ENCODE measurements around the gene PNLIPRP3.

Gene PNLIPRP3

DNA sequence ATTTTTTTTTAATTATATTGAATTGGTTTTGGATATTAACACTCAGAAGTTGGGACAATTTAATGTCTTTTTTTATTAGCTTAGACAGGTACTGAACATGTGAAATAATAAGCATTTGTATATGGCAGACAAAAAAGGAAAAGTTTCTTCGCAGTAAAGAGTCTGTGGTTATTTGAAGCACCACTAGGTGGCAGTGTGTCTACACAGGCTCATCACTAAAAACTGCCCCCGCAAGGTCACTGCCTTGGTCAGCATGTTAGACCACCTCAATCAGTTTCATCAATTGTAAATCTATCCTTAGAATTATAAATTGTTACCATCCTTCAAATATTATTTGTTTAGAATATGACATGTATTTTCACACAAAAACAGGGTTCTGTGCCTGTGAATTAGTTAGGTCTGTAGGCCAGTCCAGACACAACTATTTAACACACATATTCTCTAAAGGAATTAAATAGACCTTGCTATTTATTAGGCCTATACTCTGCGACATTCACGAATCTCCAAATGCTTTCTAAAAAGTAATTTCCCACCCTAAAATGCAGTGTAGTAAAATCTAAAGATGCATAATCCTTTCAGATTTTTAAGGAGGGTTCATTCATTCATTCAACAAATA, 17.0 kb downstream of the PNLIPRP3 start:
- FAIRE-seq (peak; percentile 65), DNase-seq (ENCODE audit: extremely low spot score, insufficient read length, low read depth) (peak; percentile 0)

DNA sequence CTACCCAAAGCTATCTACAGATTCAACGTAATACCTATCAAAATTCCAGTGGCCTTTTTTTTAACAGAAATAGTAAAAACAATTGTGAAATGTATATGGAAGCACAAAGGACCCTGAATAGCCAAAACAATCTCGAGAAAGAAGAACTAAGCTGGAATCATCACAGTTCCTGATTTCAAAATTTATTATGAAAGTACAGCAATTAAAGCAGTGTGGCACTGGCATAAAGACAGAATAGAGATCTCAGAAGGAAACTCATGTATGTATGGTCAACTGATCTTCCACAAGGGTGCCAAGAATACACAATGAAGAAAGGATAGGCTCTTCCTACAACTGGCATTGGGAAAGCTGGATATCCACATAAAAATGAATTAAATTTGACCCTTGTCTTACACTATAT, 23.2 kb downstream of the PNLIPRP3 start:
- DNase-seq (ENCODE audit: extremely low spot score, insufficient read length, low read depth) = no peak
- no peak for FAIRE-seq

DNA sequence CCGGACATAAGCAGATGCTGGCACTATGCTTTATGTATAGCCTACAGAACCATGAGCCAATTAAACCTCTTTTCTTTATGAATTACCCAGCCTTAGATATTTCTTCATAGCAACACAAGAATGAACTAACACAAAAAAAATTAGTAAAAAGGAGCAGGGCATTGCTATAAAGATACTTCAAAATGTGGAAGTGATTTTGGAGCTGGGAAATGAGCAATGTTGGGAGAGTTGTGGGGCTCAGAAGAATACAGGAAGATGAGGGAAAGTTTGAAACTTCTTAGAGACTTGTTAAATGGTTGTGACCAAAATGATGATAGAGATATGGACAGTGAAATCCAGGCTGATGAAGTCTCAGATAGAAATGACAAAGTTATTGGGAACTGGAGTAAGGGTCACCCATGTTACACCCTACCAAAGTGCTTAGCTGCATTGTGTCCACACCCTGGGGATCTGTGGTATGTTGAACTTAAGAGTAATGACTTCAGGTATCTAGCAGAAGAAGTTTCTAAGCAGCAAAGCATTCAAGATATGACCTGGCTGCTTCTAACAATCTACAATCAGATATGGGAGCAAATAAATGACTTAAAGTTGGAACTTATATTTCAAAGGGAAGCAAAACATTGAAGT, 24.2 kb downstream of the PNLIPRP3 start:
- no peak for DNase-seq (ENCODE audit: extremely low spot score, insufficient read length, low read depth)
- no peak for FAIRE-seq

DNA sequence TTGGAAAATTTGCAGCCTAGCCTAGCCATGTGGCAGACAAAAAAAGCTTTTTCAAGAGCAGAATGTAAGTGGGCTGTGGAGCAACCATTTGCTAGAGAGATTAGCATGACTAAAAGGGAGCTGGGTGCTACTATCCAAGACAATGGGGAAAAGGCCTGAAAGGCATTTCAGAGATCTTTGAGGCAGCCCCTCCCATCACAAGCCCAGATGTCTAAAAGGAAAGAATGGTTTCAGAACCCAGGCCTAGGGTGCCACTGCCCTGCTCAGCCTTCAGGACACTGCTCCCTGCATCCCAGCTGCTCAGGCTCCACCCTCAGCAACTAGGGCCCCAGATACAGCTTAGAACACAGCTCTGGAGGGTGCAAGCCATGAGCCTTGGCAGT, 24.7 kb downstream of the PNLIPRP3 start:
- FAIRE-seq (no peak), DNase-seq (ENCODE audit: extremely low spot score, insufficient read length, low read depth) (no peak)

DNA sequence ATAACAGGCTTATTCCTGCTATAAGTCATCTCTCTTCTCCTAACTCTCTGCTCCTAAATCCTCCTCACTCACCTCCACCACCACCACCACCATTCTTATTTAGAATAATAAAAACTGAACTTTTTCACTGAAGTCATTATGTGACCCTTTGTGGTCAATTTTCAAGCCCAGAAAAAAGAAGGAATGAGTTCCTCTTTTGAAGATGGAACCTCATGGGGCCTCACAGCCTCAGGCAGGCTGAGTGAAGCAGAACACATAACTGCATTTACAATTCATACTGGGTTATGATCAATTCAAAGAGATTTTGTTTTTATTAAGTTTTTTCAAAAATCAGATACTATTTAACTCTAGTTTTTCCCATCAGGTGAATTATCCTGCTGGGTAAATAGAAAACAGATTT, 29.8 kb downstream of the PNLIPRP3 start:
- FAIRE-seq = no peak
- DNase-seq (ENCODE audit: extremely low spot score, insufficient read length, low read depth) = no peak

DNA sequence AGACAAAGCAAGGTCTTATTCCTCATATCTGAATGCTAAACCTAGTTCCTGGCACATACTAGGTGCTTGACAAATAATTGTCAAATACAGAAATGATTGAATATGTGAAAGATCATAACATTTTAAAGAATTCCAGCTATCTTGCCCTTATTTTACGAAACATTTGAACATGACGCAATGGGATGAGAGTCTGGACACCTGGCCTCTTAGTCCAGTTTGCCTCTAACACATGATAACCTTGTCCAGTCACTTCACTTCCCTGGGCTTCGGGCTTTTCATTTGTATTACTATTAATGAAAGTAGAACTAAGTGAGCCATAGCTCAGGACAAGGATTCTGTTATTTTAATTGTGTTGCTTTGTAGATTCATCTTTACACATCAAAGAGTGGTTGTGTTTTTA, 32.6 kb downstream of the PNLIPRP3 start:
- FAIRE-seq = no peak

DNA sequence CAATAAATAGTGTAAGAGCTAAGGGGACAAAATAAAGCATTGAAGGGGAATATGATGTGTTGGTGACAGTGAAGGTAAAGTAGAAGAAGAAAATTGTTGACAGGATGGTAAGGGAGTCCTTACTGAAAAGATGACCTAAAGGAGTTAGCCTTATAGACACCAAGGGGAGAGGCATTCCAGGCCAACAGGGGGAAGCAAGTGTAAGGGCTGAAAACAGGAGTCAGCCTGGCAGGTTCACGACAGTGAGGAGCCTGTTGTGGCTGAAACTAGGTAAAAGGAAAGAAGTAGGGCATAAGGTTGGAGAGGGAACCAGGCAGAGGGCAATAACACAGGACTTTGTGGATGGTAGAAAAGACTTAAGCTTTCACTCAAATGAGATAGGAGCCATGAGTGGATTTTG, 34.0 kb downstream of the PNLIPRP3 start:
- FAIRE-seq (no peak), DNase-seq (ENCODE audit: extremely low spot score, insufficient read length, low read depth) (no peak)

More for the DNA sequence above, 32.6 kb downstream of the PNLIPRP3 start:
- DNase-seq (ENCODE audit: extremely low spot score, insufficient read length, low read depth) = no peak

DNA sequence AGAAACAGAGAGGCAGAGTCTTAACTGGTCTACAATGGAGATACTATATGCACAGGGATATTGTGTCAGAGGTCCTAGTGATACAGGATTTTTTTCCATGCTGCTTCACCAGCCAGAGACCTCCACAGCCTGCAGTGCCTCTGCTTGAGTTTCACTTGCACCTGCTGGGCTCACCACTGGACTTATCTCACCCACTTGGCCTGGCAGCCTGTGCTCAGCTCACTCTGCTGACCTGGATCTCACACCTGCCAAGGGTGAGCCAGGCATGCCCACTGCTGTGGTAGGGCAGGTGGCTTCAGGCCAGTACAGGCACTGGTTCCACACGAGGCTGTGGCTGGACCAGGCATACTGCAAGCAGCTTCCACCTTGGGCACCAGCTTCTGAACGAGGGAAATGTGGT, 36.6 kb downstream of the PNLIPRP3 start:
- DNase-seq (ENCODE audit: extremely low spot score, insufficient read length, low read depth) = no peak
- no peak for FAIRE-seq

DNA sequence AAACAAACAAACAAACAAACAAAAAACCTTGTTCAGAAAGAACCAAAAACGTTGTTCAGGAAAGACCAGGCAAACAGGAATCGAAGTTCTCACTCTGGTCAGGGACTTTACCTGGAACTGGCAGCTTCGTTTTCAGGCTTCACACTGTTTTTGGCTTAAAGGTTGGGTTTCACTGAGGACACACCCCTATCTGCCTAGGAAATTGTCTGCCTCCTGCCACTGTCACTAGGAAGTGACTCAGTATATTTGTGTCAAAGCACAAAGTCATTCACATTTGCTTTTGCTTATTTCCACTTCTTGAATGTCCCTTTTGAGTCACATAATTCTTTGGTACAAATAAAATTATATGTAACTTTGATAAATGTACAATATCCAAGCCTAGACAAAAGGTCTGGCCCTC, 37.9 kb downstream of the PNLIPRP3 start:
- FAIRE-seq (no peak), DNase-seq (ENCODE audit: extremely low spot score, insufficient read length, low read depth) (no peak)

DNA sequence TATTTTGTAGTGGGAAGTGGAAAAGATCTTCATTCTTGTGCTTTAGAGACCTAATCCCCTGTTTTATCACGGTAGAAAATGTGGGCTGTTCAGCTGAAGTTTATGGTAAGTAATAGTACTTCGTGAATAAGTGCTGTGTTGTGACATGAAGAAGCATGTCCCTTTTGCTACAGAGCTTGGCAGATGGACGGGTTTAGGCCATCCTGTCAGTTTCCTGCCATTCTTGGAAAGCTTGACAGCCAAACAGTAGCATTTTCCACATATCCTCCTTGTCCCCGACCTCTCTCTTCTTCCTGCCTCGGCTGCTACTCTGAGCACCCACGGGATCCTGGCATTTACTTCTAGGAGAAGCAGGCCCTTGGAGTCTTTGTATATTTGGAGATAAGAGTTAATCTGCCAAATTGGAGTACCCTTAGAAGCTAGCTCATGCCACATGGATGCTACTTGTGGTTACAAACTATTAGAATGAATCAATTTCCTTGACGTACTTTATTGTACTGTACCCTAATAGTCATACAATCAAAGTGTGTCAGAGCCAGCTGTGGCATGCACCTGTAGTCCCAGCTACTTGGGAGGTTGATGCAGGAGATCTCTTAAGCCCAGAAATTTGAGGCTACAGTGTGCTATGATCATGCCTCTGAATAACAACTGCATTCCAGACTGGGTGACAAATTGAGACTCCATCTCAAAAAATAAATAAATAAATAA, 39.2 kb downstream of the PNLIPRP3 start:
- DNase-seq (ENCODE audit: extremely low spot score, insufficient read length, low read depth) = no peak
- no peak for FAIRE-seq

DNA sequence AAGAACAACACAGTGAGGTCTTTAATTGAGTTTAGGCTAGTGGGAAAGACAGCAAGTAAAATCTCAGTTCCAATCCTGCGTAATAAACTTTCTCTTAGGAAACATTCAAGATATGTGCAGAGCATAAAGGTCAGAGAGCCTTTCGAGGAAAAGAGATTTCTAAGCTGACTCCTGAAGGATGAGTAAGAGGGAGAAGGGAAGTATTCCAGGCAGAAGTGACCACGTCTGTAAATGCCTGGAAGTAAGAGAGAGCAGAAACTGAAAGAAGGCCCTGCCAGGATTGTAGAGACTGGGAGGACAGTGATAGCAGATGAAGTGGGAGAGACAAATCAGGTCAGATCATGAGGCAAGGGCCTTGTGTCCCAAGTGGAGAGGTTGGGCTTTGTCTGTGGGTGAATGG, 41.8 kb downstream of the PNLIPRP3 start:
- FAIRE-seq = no peak
- DNase-seq (ENCODE audit: extremely low spot score, insufficient read length, low read depth) = no peak

DNA sequence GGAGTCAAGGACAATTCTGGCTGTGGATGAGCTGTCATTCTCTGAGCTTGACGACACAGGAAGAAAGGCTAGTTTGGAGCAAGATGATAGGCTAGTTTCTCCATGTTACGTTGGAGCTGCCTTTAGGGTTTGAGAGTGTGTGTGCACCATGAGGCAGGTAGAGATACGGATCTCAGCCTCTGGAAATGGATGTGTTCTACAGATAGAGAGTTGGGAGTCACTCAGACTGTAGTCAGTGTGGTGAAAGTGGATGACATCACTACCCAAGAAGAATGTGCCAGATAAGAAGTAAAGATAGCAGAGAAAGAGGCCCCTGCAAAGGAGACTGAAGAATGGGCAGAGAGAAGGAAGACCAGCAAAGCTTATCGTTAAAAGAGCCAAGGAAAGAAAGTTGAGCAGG, 42.4 kb downstream of the PNLIPRP3 start:
- FAIRE-seq (no peak), DNase-seq (ENCODE audit: extremely low spot score, insufficient read length, low read depth) (no peak)

DNA sequence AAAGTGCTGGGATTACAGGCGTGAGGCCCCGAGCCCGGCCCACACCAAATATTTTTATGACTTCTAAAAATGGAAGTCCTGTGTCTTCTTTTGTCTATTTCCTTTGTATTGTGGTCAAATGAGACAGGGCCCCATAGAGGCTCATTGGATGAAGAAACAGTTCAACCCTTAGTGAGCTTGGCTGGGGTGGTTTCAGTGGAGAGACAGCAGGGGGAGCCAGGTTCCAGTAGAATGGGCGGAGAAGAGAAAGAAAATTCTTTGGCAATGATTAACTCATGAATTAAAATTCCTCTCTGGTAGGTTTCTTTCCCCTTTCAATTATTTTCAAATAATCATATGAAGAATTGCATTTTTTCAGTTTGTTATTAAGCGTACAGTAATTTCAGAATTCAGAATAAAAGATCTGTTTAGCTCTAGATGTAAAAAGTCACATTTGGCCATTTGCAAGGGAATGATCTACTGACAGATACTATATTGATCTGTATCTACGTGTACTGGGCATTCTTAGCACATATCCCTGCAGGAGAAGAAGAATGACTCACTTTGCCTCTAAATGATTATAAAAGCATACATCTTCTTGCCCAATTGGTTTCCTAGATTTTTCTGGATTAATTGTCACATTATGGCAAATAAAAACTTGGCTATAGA, 43.2 kb downstream of the PNLIPRP3 start:
- DNase-seq (ENCODE audit: extremely low spot score, insufficient read length, low read depth) = no peak
- no peak for FAIRE-seq

DNA sequence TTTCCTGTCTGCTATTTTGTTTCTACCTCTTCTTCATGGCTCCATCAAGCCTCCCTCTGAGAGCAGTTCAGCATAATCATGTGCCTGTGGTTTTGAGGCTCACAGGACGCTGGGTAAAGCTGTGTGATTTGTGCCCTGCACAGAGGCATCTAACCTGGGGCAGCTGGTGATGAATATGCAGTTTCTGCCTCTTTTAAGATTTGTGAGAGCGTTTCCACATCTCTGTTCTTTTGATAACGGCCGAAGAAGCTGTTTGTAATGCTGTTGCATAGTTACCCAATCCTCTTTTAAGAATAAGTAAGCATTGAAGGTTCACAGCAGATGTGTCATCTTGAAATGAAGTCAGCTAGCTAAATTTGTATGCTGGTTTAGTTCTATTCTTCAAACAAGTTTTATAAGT, 45.2 kb downstream of the PNLIPRP3 start:
- FAIRE-seq (no peak), DNase-seq (ENCODE audit: extremely low spot score, insufficient read length, low read depth) (no peak)

DNA sequence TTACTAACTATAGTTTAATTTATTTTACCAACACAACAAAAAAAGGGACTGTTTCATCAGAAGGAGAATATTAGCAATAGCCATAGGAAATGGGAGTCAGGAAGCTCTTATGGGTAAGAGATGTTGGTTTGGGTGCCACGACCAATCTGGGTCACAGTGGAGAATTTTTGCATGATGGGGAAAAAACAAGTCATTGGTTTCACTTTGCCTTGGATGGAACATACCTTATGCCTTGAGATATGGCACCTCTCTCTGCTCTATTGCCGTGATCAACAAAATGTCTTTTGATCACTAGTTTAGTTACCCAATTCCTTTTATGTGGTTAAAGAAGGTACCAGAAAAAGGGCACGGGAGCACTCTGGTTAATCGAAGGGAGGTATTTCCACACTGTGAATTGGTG, 48.2 kb downstream of the PNLIPRP3 start:
- FAIRE-seq (no peak), DNase-seq (ENCODE audit: extremely low spot score, insufficient read length, low read depth) (no peak)

DNA sequence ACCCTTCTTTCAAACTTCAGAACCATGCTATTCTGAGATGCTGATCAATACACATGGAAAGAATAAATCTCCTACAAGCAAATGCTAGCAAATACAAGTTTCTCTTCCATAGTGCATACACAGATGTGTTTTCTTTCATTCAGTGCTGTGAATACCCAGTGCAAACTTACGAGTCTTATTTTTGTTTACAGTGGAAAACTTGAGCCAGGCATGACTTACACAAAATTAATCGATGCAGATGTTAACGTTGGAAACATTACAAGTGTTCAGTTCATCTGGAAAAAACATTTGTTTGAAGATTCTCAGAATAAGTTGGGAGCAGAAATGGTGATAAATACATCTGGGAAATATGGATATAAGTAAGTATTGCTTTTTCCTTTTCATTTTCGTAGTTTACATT, 48.8 kb downstream of the PNLIPRP3 start:
- no peak for FAIRE-seq

DNA sequence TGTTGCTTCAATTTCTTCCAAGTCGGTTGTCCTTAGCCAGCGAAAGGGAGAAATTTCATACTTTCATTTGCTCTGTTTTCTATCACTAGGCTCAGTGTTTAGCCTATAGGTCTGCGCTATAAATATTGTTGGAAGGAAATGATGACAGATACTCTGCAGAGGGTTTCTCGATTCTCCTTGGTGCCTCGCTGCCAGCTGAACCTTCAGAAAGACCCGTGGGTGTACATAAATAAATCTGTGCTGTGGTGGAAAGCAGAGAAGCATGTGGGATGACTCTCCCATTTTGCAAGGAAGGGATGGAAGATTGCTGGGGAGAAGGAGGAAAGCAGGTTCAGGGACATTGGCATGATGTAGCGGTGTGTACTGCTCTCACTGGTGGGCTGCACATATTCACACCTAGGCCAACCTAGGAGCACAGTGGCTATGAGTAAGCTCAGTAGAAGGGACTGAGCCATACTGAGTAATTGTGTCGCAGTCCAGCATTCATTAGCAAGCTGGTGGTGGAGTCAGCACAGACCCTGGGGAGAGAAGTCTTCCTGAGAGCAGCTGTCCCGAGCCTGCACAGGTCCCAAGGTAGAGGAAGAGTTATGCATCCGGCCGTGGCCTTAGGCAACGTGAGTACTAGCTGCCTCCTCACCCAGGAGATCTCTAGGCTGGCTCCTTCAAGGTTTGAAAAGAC, 50.5 kb downstream of the PNLIPRP3 start:
- no peak for DNase-seq (ENCODE audit: extremely low spot score, insufficient read length, low read depth)
- FAIRE-seq = no peak

More for the DNA sequence above, 48.8 kb downstream of the PNLIPRP3 start:
- no peak for DNase-seq (ENCODE audit: extremely low spot score, insufficient read length, low read depth)

DNA sequence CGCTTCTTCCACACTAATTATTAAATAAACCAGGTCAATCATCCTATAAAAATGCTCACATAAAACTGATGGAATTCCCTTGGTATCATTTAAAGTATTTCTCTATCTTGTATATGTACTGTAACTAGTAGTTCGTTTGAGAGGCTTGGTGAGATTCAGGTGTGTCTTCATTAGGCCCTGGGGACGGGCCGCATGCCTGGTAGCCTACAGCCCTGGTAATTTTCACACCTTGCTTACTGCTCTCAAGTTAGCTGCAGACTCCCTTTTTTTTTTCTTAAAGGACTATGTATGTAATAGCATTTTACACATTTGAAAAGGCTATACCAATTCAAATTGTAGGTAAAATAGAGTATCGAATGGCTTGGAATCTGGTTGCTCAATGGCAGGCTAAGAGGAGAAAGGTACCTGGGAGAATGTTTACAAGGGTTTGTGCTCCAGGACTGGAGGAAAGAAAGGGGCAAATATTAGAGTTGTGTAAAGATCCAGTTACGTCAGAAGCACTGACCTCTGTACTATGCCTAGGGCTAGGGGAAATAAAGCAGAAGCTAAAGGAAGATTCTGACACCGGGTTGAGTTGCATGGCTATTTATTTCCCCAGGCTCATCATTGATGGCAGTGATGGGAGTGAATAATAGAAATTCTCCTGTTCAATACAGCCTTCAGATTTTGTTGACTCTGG, 59.3 kb downstream of the PNLIPRP3 start:
- DNase-seq (ENCODE audit: extremely low spot score, insufficient read length, low read depth) (no peak), FAIRE-seq (no peak)

DNA sequence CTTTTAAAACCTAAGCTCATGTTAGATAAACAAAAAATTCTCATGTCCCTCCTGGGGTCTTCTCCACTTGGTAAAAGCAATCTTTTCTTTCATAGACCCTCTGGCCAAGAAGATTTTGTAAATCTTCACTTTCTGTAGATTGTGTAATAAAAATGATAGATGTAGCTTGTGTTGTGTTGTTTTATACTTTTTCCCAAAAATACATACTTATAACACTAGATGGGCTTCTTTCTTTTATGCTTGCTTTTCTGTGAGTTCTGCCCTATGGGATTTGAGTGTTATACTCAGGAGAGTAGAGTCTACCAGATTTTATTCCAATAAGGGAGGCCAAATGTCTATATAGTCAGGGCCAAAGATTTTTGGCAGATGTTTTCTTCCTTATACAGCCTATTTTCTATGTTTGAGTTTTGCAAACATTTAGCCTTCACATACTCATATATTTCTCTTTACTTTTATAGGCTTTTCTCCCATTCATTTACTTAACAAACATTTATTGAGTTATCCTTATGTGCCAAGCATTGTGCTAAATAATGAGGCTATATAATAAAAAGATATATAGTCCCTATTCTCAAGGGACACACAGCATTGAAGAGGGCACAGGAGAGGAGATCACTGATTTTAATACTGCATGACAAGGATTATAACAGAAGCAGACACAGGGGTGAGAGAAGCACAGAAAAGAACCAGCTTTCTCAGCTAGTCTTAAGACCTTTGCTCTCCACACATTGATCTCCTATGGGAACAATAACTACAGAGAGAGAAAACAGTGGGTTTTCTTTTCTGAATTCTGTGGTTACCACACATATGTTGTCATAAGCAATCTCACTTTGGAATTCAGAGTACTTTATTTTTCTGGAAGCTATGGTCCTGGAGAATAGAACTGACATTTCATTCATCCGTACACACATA, 60.1 kb downstream of the PNLIPRP3 start:
- no peak for FAIRE-seq

More for the DNA sequence above, 60.1 kb downstream of the PNLIPRP3 start:
- DNase-seq (ENCODE audit: extremely low spot score, insufficient read length, low read depth) = no peak
